GM19438 (cell line): ENCODE measurements around the gene WIF1.

Source experiments
- ATAC-seq: cut with Tn5 transposase; IDR thresholded peaks from one replicate; pipeline ENCODE4 v1.9.1; 2021; ENCODE audit warnings: low read depth; ENCODE audit not compliant: unreplicated experiment

WIF1 gene

GRCh38 chr12:65039301-65039700, 81.8 kb downstream of the WIF1 start:
- ATAC-seq: no peak

- ATAC-seq: no peak
These were observed 96.0 kb downstream of the WIF1 start for GRCh38 chr12:65025136-65025535.

GRCh38 chr12:65023485-65023884, 97.6 kb downstream of the WIF1 start:
- no peak for ATAC-seq

- ATAC-seq: no peak
These were observed 98.1 kb downstream of the WIF1 start for GRCh38 chr12:65022960-65023359.

- ATAC-seq: no peak
These were observed 98.7 kb downstream of the WIF1 start for GRCh38 chr12:65022421-65022820.

- ATAC-seq: no peak
These were observed 101.3 kb downstream of the WIF1 start for GRCh38 chr12:65019696-65020234.

GRCh38 chr12:65016881-65017650, 104.0 kb downstream of the WIF1 start:
- no peak for ATAC-seq

- ATAC-seq: no peak
These were observed 105.3 kb downstream of the WIF1 start for GRCh38 chr12:65015850-65016249.

GRCh38 chr12:65014504-65015271, 106.4 kb downstream of the WIF1 start:
- ATAC-seq: no peak

- ATAC-seq: no peak
These were observed 110.7 kb downstream of the WIF1 start for GRCh38 chr12:65010437-65010836.

GRCh38 chr12:65005716-65006115, 115.4 kb downstream of the WIF1 start:
- no peak for ATAC-seq

- no peak for ATAC-seq
These were observed 116.8 kb downstream of the WIF1 start for GRCh38 chr12:65004270-65004669.
